PC-9 (cell line): ENCODE measurements around the gene HAUS5.

Experiments
- EZH2 ChIP-seq: fragments of 200-600 bp; sonication (generic); IDR thresholded peaks from 2 replicates; pipeline ENCODE4 v1.8.0; 2017; ENCODE audit warnings: antibody characterized with exemption, low read depth
- TF ChIP-seq, protein P1 (sequence below): fragments of 200-600 bp; sonication (generic); conservative IDR thresholded peaks from 2 replicates; pipeline ENCODE4 v1.6.1; 2017; ENCODE audit warnings: mixed run types, antibody characterized with exemption, mild to moderate bottlenecking, moderate library complexity

DNA sequence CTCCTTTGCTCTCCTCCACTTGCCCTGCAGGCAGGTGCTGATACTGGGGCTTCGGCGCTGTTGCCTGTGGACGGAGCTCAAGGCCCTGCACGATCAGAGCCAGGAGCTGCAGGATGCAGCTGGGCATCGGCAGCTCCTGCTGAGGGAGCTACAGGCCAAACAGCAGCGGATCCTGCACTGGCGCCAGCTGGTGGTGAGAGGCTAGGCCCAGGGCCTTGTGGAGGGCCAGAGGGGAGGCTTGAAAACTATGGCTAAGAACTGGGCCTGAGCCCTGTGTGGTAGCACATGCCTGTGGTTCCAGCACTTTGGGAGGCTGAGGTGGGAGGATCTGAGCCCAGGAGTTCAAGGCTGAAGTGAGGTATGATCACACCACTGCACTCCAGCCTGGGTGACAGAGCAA, 6.3 kb downstream of the HAUS5 start:
- TF ChIP-seq, protein P1, sequence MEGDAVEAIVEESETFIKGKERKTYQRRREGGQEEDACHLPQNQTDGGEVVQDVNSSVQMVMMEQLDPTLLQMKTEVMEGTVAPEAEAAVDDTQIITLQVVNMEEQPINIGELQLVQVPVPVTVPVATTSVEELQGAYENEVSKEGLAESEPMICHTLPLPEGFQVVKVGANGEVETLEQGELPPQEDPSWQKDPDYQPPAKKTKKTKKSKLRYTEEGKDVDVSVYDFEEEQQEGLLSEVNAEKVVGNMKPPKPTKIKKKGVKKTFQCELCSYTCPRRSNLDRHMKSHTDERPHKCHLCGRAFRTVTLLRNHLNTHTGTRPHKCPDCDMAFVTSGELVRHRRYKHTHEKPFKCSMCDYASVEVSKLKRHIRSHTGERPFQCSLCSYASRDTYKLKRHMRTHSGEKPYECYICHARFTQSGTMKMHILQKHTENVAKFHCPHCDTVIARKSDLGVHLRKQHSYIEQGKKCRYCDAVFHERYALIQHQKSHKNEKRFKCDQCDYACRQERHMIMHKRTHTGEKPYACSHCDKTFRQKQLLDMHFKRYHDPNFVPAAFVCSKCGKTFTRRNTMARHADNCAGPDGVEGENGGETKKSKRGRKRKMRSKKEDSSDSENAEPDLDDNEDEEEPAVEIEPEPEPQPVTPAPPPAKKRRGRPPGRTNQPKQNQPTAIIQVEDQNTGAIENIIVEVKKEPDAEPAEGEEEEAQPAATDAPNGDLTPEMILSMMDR, result no peak
- TF ChIP-seq EZH2, result no peak
